Hematopoietic multipotent progenitor cell treated with erythropoietin and hydrocortisone succinate and interleukin-3 and kit ligand, for 15 days (in vitro differentiated cells): ENCODE data around the gene A1CF.
"Not testable (repeated sequence)": the region's sequence is repeated elsewhere in the genome, so short reads cannot be mapped to it uniquely, and the experiment has no call there.

Experiments used
- DNase-seq: peaks from one replicate; pipeline ENCODE4 v3.0.0-alpha.2; 2015; ENCODE audit warnings: low spot score

A1CF gene

DNA sequence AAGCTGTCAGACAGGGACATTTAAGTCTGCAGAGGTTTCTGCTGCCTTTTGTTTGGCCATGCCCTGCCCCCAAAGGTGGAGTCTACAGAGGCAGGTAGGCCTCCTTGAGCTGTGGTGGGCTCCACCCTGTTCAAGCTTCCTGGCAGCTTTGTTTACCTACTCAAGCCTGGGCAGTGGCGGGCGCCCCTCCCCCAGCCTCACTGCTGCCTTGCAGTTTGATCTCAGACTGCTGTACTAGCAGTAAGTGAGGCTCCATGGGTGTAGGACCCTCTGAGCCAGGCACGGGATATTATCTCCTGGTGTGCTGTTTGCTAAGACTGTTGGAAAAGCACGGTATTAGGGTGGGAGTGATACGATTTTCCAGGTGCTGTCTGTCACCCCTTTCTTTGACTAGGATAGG, 97.5 kb downstream of the A1CF start:
- not testable (repeated sequence) for DNase-seq

DNA sequence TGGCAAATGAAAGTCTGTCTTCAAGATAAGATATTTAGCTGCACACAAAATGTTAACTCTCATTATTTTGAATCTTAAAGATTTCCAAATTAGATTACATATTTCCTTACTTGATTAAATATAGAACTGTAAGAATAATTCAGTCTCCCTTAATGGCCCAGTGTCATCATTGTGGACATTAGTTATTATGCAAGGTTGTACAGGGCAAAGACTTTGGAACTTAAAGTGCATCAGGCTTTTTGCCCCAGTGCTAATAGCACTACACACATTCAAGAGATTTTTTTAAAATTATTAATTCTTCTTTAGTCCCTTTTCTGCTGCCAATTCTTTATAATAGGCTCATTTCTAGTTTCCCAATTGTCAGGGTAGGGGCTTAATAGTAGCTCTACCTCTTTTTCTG, 103.4 kb downstream of the A1CF start:
- DNase-seq: not testable (repeated sequence)

DNA sequence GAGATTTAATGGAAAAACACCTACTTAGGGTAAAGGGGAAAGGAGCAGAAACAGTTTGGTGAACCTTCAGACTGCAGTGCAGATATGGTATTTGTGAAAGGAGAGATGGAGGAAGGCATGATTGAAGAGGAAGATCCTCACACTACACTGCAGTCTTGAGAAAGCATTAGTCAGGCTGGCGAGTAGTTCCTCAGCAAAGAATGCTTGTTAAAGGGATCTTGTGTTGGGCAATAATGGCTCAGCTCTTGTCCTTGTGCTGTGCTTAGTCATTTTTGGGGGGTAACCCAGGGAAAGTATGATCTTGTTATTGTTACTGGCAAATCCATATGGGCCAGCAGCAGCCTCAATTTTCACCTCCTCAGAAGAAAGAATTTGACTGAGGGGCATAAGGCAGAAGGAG, 105.4 kb downstream of the A1CF start:
- not testable (repeated sequence) for DNase-seq

DNA sequence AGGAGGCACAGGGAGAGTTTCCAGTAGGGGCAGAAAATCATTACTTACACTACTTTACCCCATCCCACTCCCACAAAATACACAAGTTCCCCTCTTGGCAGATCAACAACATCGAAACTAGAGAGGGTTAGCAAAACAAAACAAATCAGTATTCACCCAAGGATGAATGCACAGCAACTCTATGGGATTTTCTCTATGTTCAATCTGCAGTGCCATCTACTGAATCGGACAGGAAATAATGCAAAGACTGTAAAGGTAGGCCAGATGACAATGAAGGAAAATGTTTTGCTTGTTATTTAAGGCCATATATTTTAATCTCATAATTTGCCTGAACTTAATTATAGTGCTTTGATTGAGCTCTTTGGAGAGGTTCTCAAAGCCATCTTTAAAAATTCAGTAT, 110.6 kb downstream of the A1CF start:
- DNase-seq: not testable (repeated sequence)

DNA sequence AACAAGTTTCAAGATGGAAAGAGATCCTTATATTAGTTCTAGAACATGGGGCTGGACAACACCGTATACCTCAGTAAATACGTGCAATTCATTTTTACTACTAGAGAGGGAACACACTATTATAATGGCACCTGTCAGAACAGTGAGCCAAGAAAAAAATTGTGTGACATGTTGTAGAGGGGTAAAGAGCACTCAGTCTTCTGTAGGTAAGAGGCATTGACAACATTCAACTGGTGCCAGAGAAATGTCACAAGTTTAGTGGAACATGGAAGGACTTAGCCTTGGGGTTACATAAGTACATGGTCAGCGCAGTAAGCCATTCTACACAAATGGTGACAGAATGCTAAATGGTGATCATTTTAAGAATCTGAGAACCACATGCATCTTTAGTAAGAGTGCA, 113.4 kb downstream of the A1CF start:
- DNase-seq: not testable (repeated sequence)

DNA sequence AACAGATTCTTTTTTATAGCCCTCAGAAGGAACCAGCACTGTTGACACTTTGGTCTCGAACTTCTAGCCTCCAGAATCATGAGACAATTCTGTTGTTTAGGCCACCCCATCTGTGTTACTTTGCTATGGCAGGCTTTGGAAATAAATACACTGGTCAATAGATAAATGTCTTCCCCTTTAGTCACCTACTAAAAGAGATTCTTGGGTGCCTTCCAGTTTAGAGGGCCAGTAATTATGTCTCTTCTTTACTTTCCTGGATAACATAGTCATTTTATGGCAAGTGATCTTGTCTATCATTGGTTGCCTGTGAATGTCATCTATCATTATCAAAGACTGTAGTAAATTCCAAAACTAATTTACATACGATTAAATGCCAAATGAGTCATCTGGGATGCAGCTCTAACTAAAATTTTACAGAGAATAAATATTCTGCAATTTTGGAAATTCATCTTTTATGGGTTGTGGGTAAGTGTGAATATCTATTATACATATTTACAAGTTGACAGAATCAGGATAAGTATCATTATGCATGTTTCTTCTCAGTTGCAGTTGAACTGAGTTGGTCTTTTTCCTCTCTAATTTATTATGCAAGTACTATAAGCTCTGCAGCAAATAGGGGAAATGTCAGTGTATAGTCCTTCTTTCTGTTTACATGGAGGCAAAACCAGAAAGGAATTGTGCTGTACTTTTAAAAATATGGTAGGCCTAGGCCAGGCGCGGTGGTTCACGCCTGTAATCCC, 118.5 kb downstream of the A1CF start:
- not testable (repeated sequence) for DNase-seq
